SU-DHL-6 (cell line): Measurements from ENCODE around the gene THOC6.

ENCODE experiments used
- EZH2phosphoT487 ChIP-seq: fragments of 200-600 bp; sonication (generic), shearing (Covaris generic); conservative IDR thresholded peaks from 2 replicates; pipeline ENCODE4 v1.6.1; 2018; ENCODE audit warnings: mild to moderate bottlenecking, antibody characterized with exemption, low read length, moderate library complexity, mixed read lengths
- TF ChIP-seq, protein P1 (sequence below): fragments of 200-600 bp; sonication (generic); IDR thresholded peaks from one replicate; pipeline ENCODE4 v1.5.1; 2017; ENCODE audit warnings: antibody characterized with exemption, mild to moderate bottlenecking, low read length, moderate library complexity; ENCODE audit not compliant: insufficient read depth, poor library complexity, severe bottlenecking

DNA sequence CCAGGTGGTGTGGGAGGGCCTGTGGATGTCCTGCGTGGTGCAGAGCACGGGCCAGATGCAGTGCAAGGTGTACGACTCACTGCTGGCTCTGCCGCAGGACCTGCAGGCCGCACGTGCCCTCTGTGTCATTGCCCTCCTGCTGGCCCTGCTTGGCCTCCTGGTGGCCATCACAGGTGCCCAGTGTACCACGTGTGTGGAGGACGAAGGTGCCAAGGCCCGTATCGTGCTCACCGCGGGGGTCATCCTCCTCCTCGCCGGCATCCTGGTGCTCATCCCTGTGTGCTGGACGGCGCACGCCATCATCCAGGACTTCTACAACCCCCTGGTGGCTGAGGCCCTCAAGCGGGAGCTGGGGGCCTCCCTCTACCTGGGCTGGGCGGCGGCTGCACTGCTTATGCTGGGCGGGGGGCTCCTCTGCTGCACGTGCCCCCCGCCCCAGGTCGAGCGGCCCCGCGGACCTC lies 10.3 kb upstream of the THOC6 start:
- TF ChIP-seq, protein P1, sequence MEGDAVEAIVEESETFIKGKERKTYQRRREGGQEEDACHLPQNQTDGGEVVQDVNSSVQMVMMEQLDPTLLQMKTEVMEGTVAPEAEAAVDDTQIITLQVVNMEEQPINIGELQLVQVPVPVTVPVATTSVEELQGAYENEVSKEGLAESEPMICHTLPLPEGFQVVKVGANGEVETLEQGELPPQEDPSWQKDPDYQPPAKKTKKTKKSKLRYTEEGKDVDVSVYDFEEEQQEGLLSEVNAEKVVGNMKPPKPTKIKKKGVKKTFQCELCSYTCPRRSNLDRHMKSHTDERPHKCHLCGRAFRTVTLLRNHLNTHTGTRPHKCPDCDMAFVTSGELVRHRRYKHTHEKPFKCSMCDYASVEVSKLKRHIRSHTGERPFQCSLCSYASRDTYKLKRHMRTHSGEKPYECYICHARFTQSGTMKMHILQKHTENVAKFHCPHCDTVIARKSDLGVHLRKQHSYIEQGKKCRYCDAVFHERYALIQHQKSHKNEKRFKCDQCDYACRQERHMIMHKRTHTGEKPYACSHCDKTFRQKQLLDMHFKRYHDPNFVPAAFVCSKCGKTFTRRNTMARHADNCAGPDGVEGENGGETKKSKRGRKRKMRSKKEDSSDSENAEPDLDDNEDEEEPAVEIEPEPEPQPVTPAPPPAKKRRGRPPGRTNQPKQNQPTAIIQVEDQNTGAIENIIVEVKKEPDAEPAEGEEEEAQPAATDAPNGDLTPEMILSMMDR, result no peak
- no peak for TF ChIP-seq EZH2phosphoT487
